ENCODE measurements around the gene PIGM. TPM values are rescaled to one million over a fixed set of nuclear protein-coding genes. Genes with fewer than 3 reads are reported as not detected.

PIGM gene
- total and polyA plus RNA-seq, 2 of the 13 experiments (the other 11 are each of a cell fraction or from before 2014, with no cell fraction given) = 3.4 to 4.6 TPM

GRCh38 chr1:160032165-160032820 is 503 bp upstream of the PIGM start (continued):
- peak; percentile 92 for TF ChIP-seq PRDM15 (CRISPR knock-in tag; IDR thresholded peaks at IDR 0.05)
- TF ChIP-seq ZNF678 (CRISPR knock-in tag; IDR thresholded peaks at IDR 0.05) = no peak
- TF ChIP-seq ZNF713 (CRISPR knock-in tag; IDR thresholded peaks at IDR 0.05) = no peak
- no peak for TF ChIP-seq MLX (CRISPR knock-in tag; IDR thresholded peaks at IDR 0.05)
- TF ChIP-seq ZFP1 (CRISPR knock-in tag; IDR thresholded peaks at IDR 0.05) = no peak
- no peak for TF ChIP-seq ZNF34 (CRISPR knock-in tag; IDR thresholded peaks at IDR 0.05; ENCODE audit: borderline replicate concordance)
- no peak for TF ChIP-seq ATAD3A (CRISPR knock-in tag; IDR thresholded peaks at IDR 0.05)
- no peak for TF ChIP-seq CENPX (CRISPR knock-in tag; IDR thresholded peaks at IDR 0.05)
- 0 out of 2 replicates have a peak, but pooled peaks have one; percentile 8 for TF ChIP-seq PCBP1 (IDR thresholded peaks at IDR 0.05; ENCODE audit: borderline replicate concordance, low read depth, low read length)
- TF ChIP-seq HOXA5 (CRISPR knock-in tag; IDR thresholded peaks at IDR 0.05) = no peak
- 0 out of 2 replicates have a peak, but pooled peaks have one; percentile 14 for TF ChIP-seq KLF15 (CRISPR knock-in tag; IDR thresholded peaks at IDR 0.05; ENCODE audit: borderline replicate concordance)
- TF ChIP-seq TCF7L2 (IDR thresholded peaks at IDR 0.05; ENCODE audit: low read depth, low read length) = no peak
- no peak for TF ChIP-seq ZNF891 (CRISPR knock-in tag; IDR thresholded peaks at IDR 0.05)
- TF ChIP-seq ZNF781 (CRISPR knock-in tag; IDR thresholded peaks at IDR 0.05; ENCODE audit: borderline replicate concordance, not compliant biosample characterization) = no peak
- TF ChIP-seq THAP7 (CRISPR knock-in tag; IDR thresholded peaks at IDR 0.05) = no peak
- no peak for TF ChIP-seq ZBTB42 (CRISPR knock-in tag; IDR thresholded peaks at IDR 0.05)
- TF ChIP-seq KLF11 (CRISPR knock-in tag; IDR thresholded peaks at IDR 0.05) = no peak
- TF ChIP-seq PHF5A (CRISPR knock-in tag; IDR thresholded peaks at IDR 0.05; ENCODE audit: low read depth, unreplicated experiment) = no peak
- no peak for TF ChIP-seq POLR2A (IDR thresholded peaks at IDR 0.05; ENCODE audit: insufficient read depth in 1 of 2, low read depth in 2 of 2, low read length in 2 of 2)
- TF ChIP-seq ZHX2 (IDR thresholded peaks at IDR 0.05; ENCODE audit: low read depth) = 0 out of 2 replicates have a peak, but pooled peaks have one; percentile 9
- no peak for TF ChIP-seq ZHX2 (CRISPR knock-in tag; IDR thresholded peaks at IDR 0.05; ENCODE audit: borderline replicate concordance)
